Adipose tissue (tissue), 3 donors: Measurements from ENCODE around the gene MTMR8. TPM values are rescaled to one million over a fixed set of nuclear protein-coding genes. Genes with fewer than 3 reads are reported as not detected.
"Not testable (repeated sequence)": the region's sequence is repeated elsewhere in the genome, so short reads cannot be mapped to it uniquely, and the experiment has no call there.

ENCODE experiments used
- H3K27ac ChIP-seq: one replicate; pipeline ENCODE4 v1.5.1; 2013; ENCODE audit warnings: low read depth, low read length
- WGBS, 3 donors: extraction: QIAGEN DNeasy Blood & Tissue Kit; methylation state at CpG; one replicate each; pipeline ENCODE4 v1.1.7; 2013; 5-methylcytosine and 5-hydroxymethylcytosine counted together
- polyA plus RNA-seq, 3 donors: library from polyadenylated mRNA; stranded (reverse); fragments of 200-250 nt; gene quantifications; one replicate each; pipeline ENCODE4 v1.2.3, GENCODE V29; 2013
- donor health status: healthy with polysubstance abuse.
- donor health status: Bipolar disorder and iron deficiency.
- donor health status: healthy.

Gene MTMR8
- under 1 TPM; 0.28 to 0.90 (median 0.40) TPM for polyA plus RNA-seq

GRCh38 chrX:64394874-64395567 lies at the start of gene MTMR8:
TSS of gene MTMR8 (minus strand) at chrX:64395452. CDS start at chrX:64395363, 89 bp downstream.
- no peak within 1 kb of the TSS for H3K27ac ChIP-seq
- 1 to 32% (median 1%) methylated on average over 31 to 40 of the region's 40 CpGs for WGBS, 3 donors

GRCh38 chrX:64439551-64439950 lies 44.3 kb upstream of the MTMR8 start:
- H3K27ac ChIP-seq: no peak overlapping the region
- WGBS, 3 donors: 93 to 100% (median 95%) methylated on average over 1 to 2 of the region's 2 CpGs

- no peak overlapping the region for H3K27ac ChIP-seq
- WGBS, 3 donors: 90 to 94% (median 91%) methylated on average over 1 of the region's 1 CpG
These were observed 42.4 kb upstream of the MTMR8 start for GRCh38 chrX:64437665-64438064.

- 40 to 74% (median 73%) methylated on average over 5 of the region's 5 CpGs for WGBS, 3 donors
- no peak overlapping the region for H3K27ac ChIP-seq
These were observed 42.0 kb upstream of the MTMR8 start for GRCh38 chrX:64437218-64437617.

- no peak overlapping the region for H3K27ac ChIP-seq
These were observed 33.1 kb upstream of the MTMR8 start for GRCh38 chrX:64428371-64428770.

GRCh38 chrX:64427787-64428186 lies 32.5 kb upstream of the MTMR8 start:
- no peak overlapping the region for H3K27ac ChIP-seq
- 33 to 53% (median 38%) methylated on average over 2 of the region's 2 CpGs for WGBS, 3 donors

- H3K27ac ChIP-seq: no peak overlapping the region
These were observed 32.0 kb upstream of the MTMR8 start for GRCh38 chrX:64427281-64427680.

GRCh38 chrX:64409730-64410129 lies 14.5 kb upstream of the MTMR8 start:
- 84 to 93% (median 91%) methylated on average over 4 of the region's 4 CpGs for WGBS, 3 donors
- H3K27ac ChIP-seq: not testable (repeated sequence)

- 64 to 91% (median 74%) methylated on average over 1 of the region's 1 CpG for WGBS, 3 donors
- no peak overlapping the region for H3K27ac ChIP-seq
These were observed 2.8 kb upstream of the MTMR8 start for GRCh38 chrX:64398088-64398487.

- no peak overlapping the region for H3K27ac ChIP-seq
- WGBS, 3 donors: 0 to 15% (median 1%) methylated on average over 4 of the region's 4 CpGs
These were observed 297 bp upstream of the MTMR8 start for GRCh38 chrX:64395568-64395929.

GRCh38 chrX:64394059-64394873 lies 986 bp downstream of the MTMR8 start:
- 32 to 39% (median 38%) methylated on average over 10 to 12 of the region's 12 CpGs for WGBS, 3 donors
- no peak overlapping the region for H3K27ac ChIP-seq

- no peak overlapping the region for H3K27ac ChIP-seq
These were observed 5.8 kb downstream of the MTMR8 start for GRCh38 chrX:64389489-64389888.

- 92 to 98% (median 95%) methylated on average over 4 of the region's 4 CpGs for WGBS, 3 donors
- H3K27ac ChIP-seq: not testable (repeated sequence)
These were observed 14.5 kb downstream of the MTMR8 start for GRCh38 chrX:64380789-64381188.

GRCh38 chrX:64379924-64380323 lies 15.3 kb downstream of the MTMR8 start:
- no peak overlapping the region for H3K27ac ChIP-seq
- 54 to 83% (median 71%) methylated on average over 1 of the region's 1 CpG for WGBS, 3 donors

GRCh38 chrX:64377753-64378152 lies 17.5 kb downstream of the MTMR8 start:
- 53 to 91% (median 86%) methylated on average over 3 of the region's 3 CpGs for WGBS, 3 donors

GRCh38 chrX:64352081-64352480 lies 43.2 kb downstream of the MTMR8 start:
- H3K27ac ChIP-seq: no peak overlapping the region
- WGBS, 3 donors: 68 to 95% (median 89%) methylated on average over 5 of the region's 5 CpGs

More at GRCh38 chrX:64377753-64378152, 17.5 kb downstream of the MTMR8 start:
- no peak overlapping the region for H3K27ac ChIP-seq

GRCh38 chrX:64350521-64350920 lies 44.7 kb downstream of the MTMR8 start:
- WGBS, 3 donors: 41 to 71% (median 47%) methylated on average over 1 of the region's 1 CpG
- no peak overlapping the region for H3K27ac ChIP-seq

- WGBS, 3 donors: 48 to 87% (median 64%) methylated on average over 4 of the region's 4 CpGs
- no peak overlapping the region for H3K27ac ChIP-seq
These were observed 45.2 kb downstream of the MTMR8 start for GRCh38 chrX:64350047-64350446.

- WGBS, 3 donors: 37 to 88% (median 78%) methylated on average over 1 of the region's 1 CpG
- H3K27ac ChIP-seq: no peak overlapping the region
These were observed 52.4 kb downstream of the MTMR8 start for GRCh38 chrX:64342811-64343210.

- 79 to 100% (median 92%) methylated on average over 1 of the region's 1 CpG for WGBS, 3 donors
- no peak overlapping the region for H3K27ac ChIP-seq
These were observed 57.0 kb downstream of the MTMR8 start for GRCh38 chrX:64338296-64338695.
